IMR-90 (cell line): ENCODE results near the gene RFPL3. TPM values are rescaled to one million over a fixed set of nuclear protein-coding genes. Genes with fewer than 3 reads are reported as not detected.

Experiments used
- ATAC-seq: fragments of 200-7000 bp; cut with Tn5 transposase; 2 replicates; pipeline ENCODE4 v1.9.1; 2020; ENCODE audit warnings: low read depth, mild to moderate bottlenecking, moderate library complexity
- BruUV-seq: library from RNA; stranded (reverse); fragments of 400-500 nt; replicated peaks from 2 replicates; lab custom pipeline; 2021; lab: Mats Ljungman, UMichigan
- CTCF ChIA-PET: fragments of 300-600 bp; formaldehyde crosslinking; extraction: SDS; loops from one replicate; lab custom pipeline; 2021; ENCODE audit warnings: antibody characterized with exemption; lab: Yijun Ruan, JAX
- POLR2A ChIA-PET: fragments of 300-600 bp; sonication (Branson Sonifier 250); formaldehyde crosslinking; loops from one replicate; lab custom pipeline; 2022; ENCODE audit warnings: antibody characterized with exemption; ENCODE audit not compliant: unreplicated experiment; lab: Charles Lee
- DNase-seq: peaks from one replicate; pipeline ENCODE4 v3.0.0; 2013
- H2AFZ ChIP-seq: replicated peaks from 2 replicates; pipeline ENCODE3; 2013; ENCODE audit warnings: low read length, mild to moderate bottlenecking; ENCODE audit not compliant: poor library complexity
- H2AK5ac ChIP-seq: 2 replicates; pipeline ENCODE4 v1.6.1; 2013; ENCODE audit warnings: low read depth, low read length, inconsistent platforms
- H2AK9ac ChIP-seq: replicated peaks from 2 replicates; pipeline ENCODE3; 2013; ENCODE audit warnings: mild to moderate bottlenecking, low read depth, low read length, moderate library complexity; ENCODE audit not compliant: poor library complexity
- H2BK120ac ChIP-seq: 2 replicates; pipeline ENCODE4 v1.6.1; 2013; ENCODE audit warnings: low read depth, low read length, inconsistent platforms
- H2BK15ac ChIP-seq: 3 replicates; pipeline ENCODE4 v1.6.1; 2013; ENCODE audit warnings: low read depth, low read length, inconsistent platforms
- H2BK20ac ChIP-seq: 2 replicates; pipeline ENCODE4 v1.6.1; 2013; ENCODE audit warnings: low read depth, mild to moderate bottlenecking, inconsistent platforms, low read length, moderate library complexity
- H2BK5ac ChIP-seq: 2 replicates; pipeline ENCODE4 v1.6.1; 2013; ENCODE audit warnings: mild to moderate bottlenecking, low read depth, low read length, inconsistent platforms; ENCODE audit not compliant: poor library complexity, severe bottlenecking
- H3K14ac ChIP-seq: replicated peaks from 2 replicates; pipeline ENCODE4 v1.6.1; 2013; ENCODE audit warnings: low read depth, low read length, inconsistent platforms
- H3K18ac ChIP-seq: 2 replicates; pipeline ENCODE4 v1.6.1; 2013; ENCODE audit warnings: low read depth, low read length, control low read depth
- H3K23ac ChIP-seq: 2 replicates; pipeline ENCODE4 v1.6.1; 2013; ENCODE audit warnings: low read depth, low read length, inconsistent platforms
- H3K27ac ChIP-seq: 2 replicates; pipeline ENCODE4 v1.5.1; 2013; ENCODE audit warnings: mild to moderate bottlenecking, control low read depth, low read length; ENCODE audit not compliant: insufficient read depth
- H3K27me3 ChIP-seq: 2 replicates; pipeline ENCODE4 v1.6.1; 2013; ENCODE audit warnings: low read length; ENCODE audit not compliant: control insufficient read depth, insufficient read depth
- H3K36me3 ChIP-seq: 2 replicates; pipeline ENCODE4 v1.6.1; 2013; ENCODE audit warnings: low read length, mixed read lengths; ENCODE audit not compliant: control insufficient read depth, insufficient read depth
- H3K4ac ChIP-seq: 2 replicates; pipeline ENCODE4 v1.6.1; 2013; ENCODE audit warnings: low read depth, low read length, inconsistent platforms
- H3K4me1 ChIP-seq: 2 replicates; pipeline ENCODE4 v1.6.1; 2013; ENCODE audit warnings: low read length, mixed read lengths; ENCODE audit not compliant: control insufficient read depth, insufficient read depth
- H3K4me2 ChIP-seq: 2 replicates; pipeline ENCODE4 v1.6.1; 2013; ENCODE audit warnings: low read depth, mild to moderate bottlenecking, control low read depth, low read length, moderate library complexity
- H3K4me3 ChIP-seq: 2 replicates; pipeline ENCODE4 v1.5.1; 2013; ENCODE audit warnings: low read depth, mild to moderate bottlenecking, control low read depth, low read length, moderate library complexity; ENCODE audit not compliant: insufficient read depth
- H3K56ac ChIP-seq: 2 replicates; pipeline ENCODE4 v1.6.1; 2013; ENCODE audit warnings: low read length, inconsistent platforms; ENCODE audit not compliant: insufficient read depth; ENCODE audit errors: extremely low read depth
- H3K79me1 ChIP-seq, 2 experiments: 2 replicates each; pipeline ENCODE4 v1.6.1; 2013; ENCODE audit warnings: low read length in 2 of 2, inconsistent platforms in 1 of 2, low read depth in 1 of 2
- H3K9ac ChIP-seq: 2 replicates; pipeline ENCODE4 v1.6.1; 2013; ENCODE audit warnings: low read depth, low read length, control low read depth
- H3K9me1 ChIP-seq: 2 replicates; pipeline ENCODE4 v1.6.1; 2013; ENCODE audit warnings: low read length, inconsistent platforms; ENCODE audit not compliant: insufficient read depth
- H3K9me3 ChIP-seq: 2 replicates; pipeline ENCODE4 v1.6.1; 2013; ENCODE audit warnings: low read length; ENCODE audit not compliant: control insufficient read depth, insufficient read depth
- H4K20me1 ChIP-seq: 2 replicates; pipeline ENCODE4 v1.6.1; 2013; ENCODE audit warnings: low read length, inconsistent platforms; ENCODE audit not compliant: insufficient read depth
- H4K5ac ChIP-seq: 2 replicates; pipeline ENCODE4 v1.6.1; 2013; ENCODE audit warnings: mild to moderate bottlenecking, low read depth, low read length, control low read depth
- H4K8ac ChIP-seq, 2 experiments: 2 replicates each; pipeline ENCODE4 v1.6.1; 2013; ENCODE audit warnings: low read depth in 2 of 2, low read length in 2 of 2, control low read depth in 1 of 2, inconsistent platforms in 1 of 2
- H4K91ac ChIP-seq: 2 replicates; pipeline ENCODE4 v1.6.1; 2013; ENCODE audit warnings: low read depth, low read length, inconsistent platforms; ENCODE audit not compliant: insufficient read depth
- BHLHE40 ChIP-seq: fragments of 150-350 bp; IDR thresholded peaks from 2 replicates; pipeline ENCODE4 v1.6.1; 2016; ENCODE audit warnings: mild to moderate bottlenecking, low read depth, low read length
- CEBPB ChIP-seq: IDR thresholded peaks from 2 replicates; pipeline ENCODE4 v1.6.1; 2012; ENCODE audit warnings: low read depth, low read length, improper control_type of control experiment
- CTCF ChIP-seq: conservative IDR thresholded peaks from 2 replicates; pipeline ENCODE4 v1.5.1; 2012; ENCODE audit warnings: mild to moderate bottlenecking, low read depth, low read length, improper control_type of control experiment
- FOS ChIP-seq: fragments of 150-350 bp; IDR thresholded peaks from 2 replicates; pipeline ENCODE4 v1.6.1; 2016; ENCODE audit warnings: low read depth, low read length
- MAFK ChIP-seq: IDR thresholded peaks from 2 replicates; pipeline ENCODE4 v1.6.1; 2012; ENCODE audit warnings: low read depth, low read length, improper control_type of control experiment
- MAZ ChIP-seq: IDR thresholded peaks from 2 replicates; pipeline ENCODE4 v1.6.1; 2012; ENCODE audit warnings: low read depth, mild to moderate bottlenecking, low read length, improper control_type of control experiment, moderate library complexity, borderline replicate concordance
- MXI1 ChIP-seq: IDR thresholded peaks from 2 replicates; pipeline ENCODE4 v1.6.1; 2012; ENCODE audit warnings: low read depth, mild to moderate bottlenecking, low read length, moderate library complexity, borderline replicate concordance
- NFE2L2 ChIP-seq: fragments of 150-350 bp; IDR thresholded peaks from 2 replicates; pipeline ENCODE4 v1.6.1; 2016; ENCODE audit warnings: low read depth, mild to moderate bottlenecking, low read length
- RAD21 ChIP-seq: IDR thresholded peaks from 2 replicates; pipeline ENCODE4 v1.6.1; 2012; ENCODE audit warnings: low read length, improper control_type of control experiment
- RCOR1 ChIP-seq: IDR thresholded peaks from 2 replicates; pipeline ENCODE4 v1.6.1; 2012; ENCODE audit warnings: mild to moderate bottlenecking, low read length, improper control_type of control experiment; ENCODE audit not compliant: insufficient replicate concordance
- RFX5 ChIP-seq: IDR thresholded peaks from 2 replicates; pipeline ENCODE4 v1.8.0; 2012; ENCODE audit warnings: low read depth, mild to moderate bottlenecking, low read length, moderate library complexity
- SMC3 ChIP-seq: fragments of 150-350 bp; IDR thresholded peaks from 2 replicates; pipeline ENCODE4 v1.6.1; 2016; ENCODE audit warnings: low read depth, mild to moderate bottlenecking, antibody characterized with exemption, low read length, moderate library complexity
- WGBS, 2 experiments: methylation state at CpG; one replicate each; pipeline versions ENCODE4 v1.1.5 to v1.1.7; 2013; ENCODE audit warnings: missing lambda C conversion rate in 2 of 2; ENCODE audit not compliant: insufficient read length in 1 of 2; ENCODE audit errors: extremely low coverage in 2 of 2; 5-methylcytosine and 5-hydroxymethylcytosine counted together
- dilution Hi-C: fragments of 300-500 bp; cut with HindIII; formaldehyde crosslinking; loops from one replicate; pipeline ENCODE4 v1.14.3; 2018; ENCODE audit warnings: low sequenced_read_pairs; ENCODE audit not compliant: unreplicated experiment
- in situ Hi-C: fragments of 300-500 bp; cut with MboI; formaldehyde crosslinking; loops from 3 replicates; pipeline ENCODE4 v1.14.3; 2019; ENCODE audit warnings: low sequenced_read_pairs, inconsistent platforms, mixed read lengths
- intact Hi-C: fragments of 100-400 bp; cut with micrococcal nuclease; formaldehyde crosslinking; loops from 2 replicates; pipeline ENCODE4 v1.10.0; 2022
- polyA plus RNA-seq, 3 experiments: library from polyadenylated mRNA; depleted of rRNA; stranded (reverse); fragments of >200 nt; gene quantifications; 2 replicates each; pipeline ENCODE4 v1.2.3, GENCODE V29; 2012; ENCODE audit warnings: low replicate concordance in 1 of 3
- total RNA-seq: library from RNA; depleted of rRNA; stranded (reverse); fragments of >200 nt; gene quantifications from 2 replicates; pipeline ENCODE4 v1.2.3, GENCODE V29; 2012
- TF ChIP-seq, protein P1 (sequence below): fragments of 150-350 bp; IDR thresholded peaks from 2 replicates; pipeline ENCODE4 v1.6.1; 2017; ENCODE audit warnings: mild to moderate bottlenecking, antibody characterized with exemption, low read length, low read depth
- TF ChIP-seq, protein P2 (sequence below): fragments of 150-350 bp; IDR thresholded peaks from 2 replicates; pipeline ENCODE4 v1.6.1; 2016; ENCODE audit warnings: low read depth, mild to moderate bottlenecking, low read length, moderate library complexity, borderline replicate concordance

Gene RFPL3
- total and polyA plus RNA-seq, 2 of the 4 experiments (the other 2 are of a cell fraction) = not detected

- H4K5ac ChIP-seq = no peak overlapping the region
- H3K4me3 ChIP-seq = no peak overlapping the region
- intact Hi-C loops (no loop called here), dilution Hi-C loops (no loop called here), in situ Hi-C loops (no loop called here)
- CTCF ChIA-PET = no interaction called here
- ATAC-seq (no peak), DNase-seq (no peak)
- no peak overlapping the region for H3K27ac ChIP-seq
- no peaks in the 10 kb centered on the region for H3K27me3 ChIP-seq
- H3K9ac ChIP-seq = no peak overlapping the region
- no TSS peak for BruUV-seq
- no peaks in the 10 kb centered on the region for H3K36me3 ChIP-seq
- H3K18ac ChIP-seq = no peak overlapping the region
- no peak overlapping the region for H2BK15ac ChIP-seq
- no peak overlapping the region for H2AK9ac ChIP-seq
- H4K8ac ChIP-seq = no peak overlapping the region
- TF ChIP-seq CEBPB (no peak), RFX5 (no peak), SMC3 (no peak), RAD21 (no peak), FOS (no peak), RCOR1 (no peak), CTCF (no peak), NFE2L2 (no peak), BHLHE40 (no peak), MXI1 (no peak), MAZ (no peak), MAFK (no peak)
- TF ChIP-seq, protein P1, sequence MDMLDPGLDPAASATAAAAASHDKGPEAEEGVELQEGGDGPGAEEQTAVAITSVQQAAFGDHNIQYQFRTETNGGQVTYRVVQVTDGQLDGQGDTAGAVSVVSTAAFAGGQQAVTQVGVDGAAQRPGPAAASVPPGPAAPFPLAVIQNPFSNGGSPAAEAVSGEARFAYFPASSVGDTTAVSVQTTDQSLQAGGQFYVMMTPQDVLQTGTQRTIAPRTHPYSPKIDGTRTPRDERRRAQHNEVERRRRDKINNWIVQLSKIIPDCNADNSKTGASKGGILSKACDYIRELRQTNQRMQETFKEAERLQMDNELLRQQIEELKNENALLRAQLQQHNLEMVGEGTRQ = no peak
- TF ChIP-seq, protein P2, sequence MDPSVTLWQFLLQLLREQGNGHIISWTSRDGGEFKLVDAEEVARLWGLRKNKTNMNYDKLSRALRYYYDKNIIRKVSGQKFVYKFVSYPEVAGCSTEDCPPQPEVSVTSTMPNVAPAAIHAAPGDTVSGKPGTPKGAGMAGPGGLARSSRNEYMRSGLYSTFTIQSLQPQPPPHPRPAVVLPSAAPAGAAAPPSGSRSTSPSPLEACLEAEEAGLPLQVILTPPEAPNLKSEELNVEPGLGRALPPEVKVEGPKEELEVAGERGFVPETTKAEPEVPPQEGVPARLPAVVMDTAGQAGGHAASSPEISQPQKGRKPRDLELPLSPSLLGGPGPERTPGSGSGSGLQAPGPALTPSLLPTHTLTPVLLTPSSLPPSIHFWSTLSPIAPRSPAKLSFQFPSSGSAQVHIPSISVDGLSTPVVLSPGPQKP = no peak
- WGBS, 2 experiments = 43% methylated on average over 1 of the region's 9 CpGs; no CpG with 5 or more reads in 1 of the 2 experiments
- H3K4ac ChIP-seq = no peak overlapping the region
- H2AFZ ChIP-seq = no peak overlapping the region
- no peak overlapping the region for H2BK120ac ChIP-seq
- no peaks in the 10 kb centered on the region for H3K4me1 ChIP-seq
- H2BK20ac ChIP-seq = no peak overlapping the region
- no peaks in the 10 kb centered on the region for H3K9me1 ChIP-seq
- H3K14ac ChIP-seq = no peak overlapping the region
- no peaks in the 10 kb centered on the region for H4K20me1 ChIP-seq
- no peak overlapping the region for H2AK5ac ChIP-seq
- no peaks in the 10 kb centered on the region for H3K79me1 ChIP-seq
- no peak overlapping the region for H4K91ac ChIP-seq
- no peak overlapping the region for H3K4me2 ChIP-seq
- no peaks in the 10 kb centered on the region for H3K9me3 ChIP-seq
- POLR2A ChIA-PET = no interaction called here
- no peak overlapping the region for H3K23ac ChIP-seq
- no peak overlapping the region for H2BK5ac ChIP-seq
- H3K56ac ChIP-seq = no peak overlapping the region
These were observed 32.3 kb upstream of the RFPL3 start for GRCh38 chr22:32325416-32325801.
